LoVo (cell line): ENCODE results near the gene CUL7.
A peak's percentile ranks its signal among the peaks of the same experiment; 100 is the strongest.
"Not testable (repeated sequence)": the region's sequence is repeated elsewhere in the genome, so short reads cannot be mapped to it uniquely, and the experiment has no call there.

Experiments
- DNase-seq: peaks from one replicate; pipeline ENCODE4 v3.0.0-alpha.2; 2016; ENCODE audit warnings: low spot score

Gene CUL7

GRCh38 chr6:43014434-43014909 lies 39.2 kb downstream of the CUL7 start:
- DNase-seq = peak; percentile 19

DNA sequence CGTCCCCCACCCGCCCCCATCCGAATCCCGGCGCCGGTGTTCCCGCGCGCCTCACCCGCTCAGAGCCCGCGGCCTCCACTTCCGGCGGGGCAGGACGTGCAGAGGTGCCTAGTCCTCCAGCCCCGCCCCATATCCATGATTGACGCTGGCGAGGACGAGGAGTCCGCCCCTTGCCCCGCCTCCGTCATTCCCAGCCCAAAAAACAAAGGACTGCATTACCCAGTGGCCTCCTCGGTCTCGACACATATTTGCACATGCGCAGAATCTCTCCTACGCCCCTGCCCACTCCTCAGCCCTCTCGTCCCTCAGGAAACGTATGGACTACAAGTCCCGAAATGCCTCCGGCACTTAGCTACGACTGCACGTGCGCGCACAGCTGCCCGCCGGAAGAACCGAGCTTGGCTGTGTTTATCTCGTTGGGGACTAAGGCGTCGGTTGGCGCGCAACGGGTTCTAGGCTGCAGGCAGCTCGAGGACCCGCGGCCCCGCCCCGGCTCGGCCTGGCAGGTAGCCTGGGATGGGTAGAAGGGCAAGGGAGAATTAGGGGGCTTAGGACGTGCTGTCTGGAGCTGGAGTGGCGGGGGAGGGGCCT lies 39.7 kb downstream of the CUL7 start, which contains the start of the genes KLHDC3 and MEA1:
TSS of gene KLHDC3 (plus strand) at position 407 of the 591 bp plus-strand sequence. CDS start 2,944 bp downstream, outside the sequence.
TSS of gene MEA1 (minus strand) at position 104 of the 591 bp plus-strand sequence. CDS start 133 bp downstream, outside the sequence.
- DNase-seq = peak; percentile 99

GRCh38 chr6:43013097-43013842 lies 40.4 kb downstream of the CUL7 start:
- DNase-seq = no peak

DNA sequence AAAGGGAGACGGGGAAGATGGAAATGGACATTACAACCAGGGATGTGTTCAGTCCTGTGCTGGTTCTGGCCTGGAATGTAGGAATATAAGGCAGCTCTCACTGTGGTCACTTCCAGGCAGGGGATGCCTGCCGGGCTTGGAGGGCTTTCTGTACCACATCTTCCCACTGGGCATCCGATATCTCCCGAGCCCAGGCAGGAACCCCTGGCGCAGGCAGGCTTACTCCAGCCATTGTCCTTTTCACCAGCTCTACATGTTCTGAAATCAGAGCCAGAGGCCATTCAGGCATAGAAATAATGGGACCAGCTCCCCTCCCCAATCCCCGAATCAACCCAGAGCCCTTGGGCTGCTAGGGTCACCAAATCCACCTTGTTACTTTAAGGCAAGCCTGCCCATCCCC lies 41.3 kb downstream of the CUL7 start:
- no peak for DNase-seq

DNA sequence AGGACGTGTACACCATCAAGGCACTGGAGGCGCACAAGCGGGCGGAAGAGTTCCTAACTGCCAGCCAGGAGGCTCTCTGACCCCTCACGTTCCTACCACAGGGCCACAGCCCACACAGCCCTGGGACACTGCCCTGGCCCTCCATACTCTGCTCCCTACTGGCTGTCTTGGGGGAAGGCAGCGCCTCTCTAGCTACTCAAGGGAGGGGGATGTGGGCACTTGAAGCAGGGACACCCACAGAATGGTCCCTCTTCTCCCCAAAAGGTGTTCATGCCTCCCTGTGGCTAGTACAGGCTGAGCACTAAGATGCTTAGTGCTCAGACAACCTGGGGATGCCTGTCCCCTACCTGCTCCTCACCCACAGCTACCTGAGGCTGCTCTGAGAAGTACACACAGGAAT lies 42.4 kb downstream of the CUL7 start:
- no peak for DNase-seq

DNA sequence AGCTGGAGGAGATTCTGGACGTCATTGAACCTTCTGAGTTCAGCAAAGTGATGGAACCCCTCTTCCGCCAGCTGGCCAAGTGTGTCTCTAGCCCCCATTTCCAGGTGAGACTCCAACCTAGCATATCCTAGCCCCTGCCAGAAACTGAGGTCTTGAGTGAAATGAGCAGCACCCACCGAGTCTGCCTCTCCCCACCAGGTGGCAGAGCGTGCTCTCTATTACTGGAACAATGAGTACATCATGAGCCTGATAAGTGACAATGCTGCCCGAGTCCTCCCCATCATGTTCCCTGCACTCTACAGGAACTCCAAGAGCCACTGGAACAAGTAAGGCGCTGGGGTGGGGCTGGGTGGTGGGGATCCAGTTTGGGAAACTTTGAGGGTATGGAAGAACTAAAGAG lies 44.5 kb downstream of the CUL7 start:
- no peak for DNase-seq

GRCh38 chr6:43007126-43007525 lies 46.5 kb downstream of the CUL7 start:
- DNase-seq = no peak

GRCh38 chr6:43006251-43006650 lies 47.4 kb downstream of the CUL7 start:
- no peak for DNase-seq

GRCh38 chr6:43005844-43006243 lies 47.8 kb downstream of the CUL7 start:
- DNase-seq = no peak

DNA sequence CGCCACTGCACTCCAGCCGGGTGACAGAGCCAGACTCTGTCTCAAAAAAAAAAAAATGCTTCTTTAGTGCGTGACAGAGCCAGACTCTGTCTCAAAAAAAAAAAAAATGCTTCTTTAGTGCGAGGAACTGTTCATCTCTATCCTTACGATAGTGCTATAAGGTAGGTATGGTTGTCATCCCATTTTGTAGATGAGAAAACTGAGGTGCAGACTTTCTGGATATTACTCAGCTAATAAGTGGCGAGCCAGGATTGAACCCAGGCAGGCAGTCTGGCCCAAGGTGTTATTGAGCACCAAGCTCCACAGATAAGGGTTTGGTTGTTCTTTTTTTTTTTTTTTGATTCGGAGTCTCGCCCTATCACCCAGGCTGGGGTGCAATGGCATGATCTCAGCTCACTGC lies 51.8 kb downstream of the CUL7 start:
- no peak for DNase-seq

- DNase-seq = not testable (repeated sequence)
Measured at GRCh38 chr6:42998205-42998604, 55.4 kb downstream of the CUL7 start.

DNA sequence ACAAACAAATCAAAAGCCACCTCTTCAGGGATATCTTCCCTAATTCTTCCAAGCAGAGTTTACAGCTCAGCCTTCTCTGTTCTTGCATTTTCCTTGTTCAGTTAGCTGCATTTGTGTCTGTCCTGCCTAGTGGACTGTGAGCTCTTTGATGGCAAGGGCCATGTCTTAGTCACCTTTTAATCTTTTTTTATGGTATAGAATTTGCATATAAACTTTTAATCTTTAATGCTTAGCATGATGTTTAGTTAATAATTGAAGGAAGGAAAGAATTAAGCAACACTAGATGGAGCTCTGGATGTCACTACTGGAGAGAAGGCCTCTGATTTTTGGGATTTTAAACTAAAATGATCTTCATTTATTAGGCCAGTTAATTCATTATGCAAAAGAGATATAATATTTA lies 57.1 kb downstream of the CUL7 start:
- peak; percentile 26 for DNase-seq

- no peak for DNase-seq
Measured at GRCh38 chr6:42993445-42993844, 60.2 kb downstream of the CUL7 start.

DNA sequence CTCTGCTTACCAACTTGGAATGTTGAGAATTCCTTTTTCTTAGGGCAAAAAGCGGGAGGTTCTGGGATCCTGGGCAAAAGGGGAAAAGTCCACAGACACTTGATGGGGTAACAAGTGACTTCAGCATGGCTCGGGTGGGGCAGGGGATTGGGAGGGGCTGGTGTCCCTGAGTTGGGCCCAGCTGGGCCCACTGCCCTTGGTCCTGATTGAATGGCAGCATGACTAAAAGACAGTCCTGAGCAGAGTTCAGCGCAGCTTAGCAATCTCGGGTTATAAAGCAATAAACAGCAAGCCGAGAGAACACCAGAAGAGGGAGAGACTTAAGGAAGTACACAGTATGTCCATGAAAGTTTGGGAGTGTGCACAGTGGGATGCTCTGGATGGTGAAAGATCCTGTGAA lies 63.7 kb downstream of the CUL7 start:
- no peak for DNase-seq

DNA sequence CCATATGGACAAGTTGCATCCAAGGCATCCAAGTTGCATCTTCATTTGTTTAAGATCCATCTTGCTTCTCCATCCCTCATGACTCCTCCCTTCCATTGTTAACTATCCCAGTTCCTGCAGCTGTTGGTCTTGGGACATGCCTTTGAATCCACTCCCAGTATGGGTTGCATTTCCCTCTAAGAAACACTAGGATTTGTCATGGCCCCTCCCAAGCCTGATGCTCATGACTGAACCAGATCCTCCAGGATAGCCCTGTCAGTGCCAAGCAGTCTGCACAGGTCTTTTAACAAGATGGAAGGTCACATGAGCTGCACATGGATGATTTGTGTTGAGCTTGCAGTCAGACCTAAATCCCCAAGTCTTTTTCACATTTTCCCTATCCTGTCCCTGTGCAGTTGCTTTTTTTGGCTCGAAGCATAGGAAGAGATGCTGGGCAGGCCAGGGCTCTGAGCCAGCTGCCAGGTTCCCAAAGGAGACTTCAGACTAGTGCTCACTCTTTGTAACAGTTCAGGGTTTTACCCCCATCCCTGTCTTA lies 65.1 kb downstream of the CUL7 start:
- DNase-seq = no peak
